GM13977 (cell line): ENCODE results near the gene HHAT.

Experiments
- DNase-seq: peaks from one replicate; pipeline ENCODE4 v3.0.0; 2012; ENCODE audit warnings: low spot score
- in situ Hi-C: fragments of 300-500 bp; cut with MboI; formaldehyde crosslinking; loops from one replicate; pipeline ENCODE4 v1.12.0; 2022; ENCODE audit warnings: low sequenced_read_pairs, low pct_unique_long_range_greater_than_20kb, mixed read lengths, inconsistent platforms; ENCODE audit not compliant: unreplicated experiment
- TF ChIP-seq, protein P1 (sequence below): IDR thresholded peaks from 2 replicates; pipeline ENCODE4 v1.5.1; 2012; ENCODE audit warnings: mild to moderate bottlenecking, control low read depth; ENCODE audit not compliant: insufficient read depth; ENCODE audit errors: extremely low read depth, missing control alignments

Gene HHAT

GRCh38 chr1:210335001-210335400, 6.3 kb downstream of the HHAT start:
- DNase-seq = no peak
- TF ChIP-seq, protein P1, sequence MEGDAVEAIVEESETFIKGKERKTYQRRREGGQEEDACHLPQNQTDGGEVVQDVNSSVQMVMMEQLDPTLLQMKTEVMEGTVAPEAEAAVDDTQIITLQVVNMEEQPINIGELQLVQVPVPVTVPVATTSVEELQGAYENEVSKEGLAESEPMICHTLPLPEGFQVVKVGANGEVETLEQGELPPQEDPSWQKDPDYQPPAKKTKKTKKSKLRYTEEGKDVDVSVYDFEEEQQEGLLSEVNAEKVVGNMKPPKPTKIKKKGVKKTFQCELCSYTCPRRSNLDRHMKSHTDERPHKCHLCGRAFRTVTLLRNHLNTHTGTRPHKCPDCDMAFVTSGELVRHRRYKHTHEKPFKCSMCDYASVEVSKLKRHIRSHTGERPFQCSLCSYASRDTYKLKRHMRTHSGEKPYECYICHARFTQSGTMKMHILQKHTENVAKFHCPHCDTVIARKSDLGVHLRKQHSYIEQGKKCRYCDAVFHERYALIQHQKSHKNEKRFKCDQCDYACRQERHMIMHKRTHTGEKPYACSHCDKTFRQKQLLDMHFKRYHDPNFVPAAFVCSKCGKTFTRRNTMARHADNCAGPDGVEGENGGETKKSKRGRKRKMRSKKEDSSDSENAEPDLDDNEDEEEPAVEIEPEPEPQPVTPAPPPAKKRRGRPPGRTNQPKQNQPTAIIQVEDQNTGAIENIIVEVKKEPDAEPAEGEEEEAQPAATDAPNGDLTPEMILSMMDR = no peak
- in situ Hi-C loops = no loop called here

DNA sequence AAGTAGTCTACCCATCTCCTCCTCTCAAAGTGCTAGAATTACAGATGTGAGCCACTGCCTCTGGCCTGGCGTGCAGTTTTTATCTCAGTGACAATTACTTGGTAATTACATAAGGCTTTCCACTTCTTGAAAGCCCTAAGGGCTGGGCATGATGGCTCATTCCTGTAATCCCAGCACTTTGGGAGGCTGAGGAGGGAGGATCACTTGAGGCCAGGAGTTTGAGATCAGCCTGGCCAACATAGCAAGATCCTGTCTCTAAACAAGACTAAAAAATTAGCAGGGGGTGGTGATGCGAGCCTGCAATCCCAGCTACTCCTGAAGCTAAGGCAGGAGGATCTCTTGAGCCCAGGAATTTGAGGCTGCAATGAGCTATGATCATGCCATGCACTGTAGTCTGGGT, 7.7 kb downstream of the HHAT start:
- no peak for DNase-seq
- TF ChIP-seq, protein P1 = no peak
- in situ Hi-C loops = no loop called here

GRCh38 chr1:210339500-210339899, 10.8 kb downstream of the HHAT start:
- in situ Hi-C loops = no loop called here
- no peak for DNase-seq
- TF ChIP-seq, protein P1 = no peak

DNA sequence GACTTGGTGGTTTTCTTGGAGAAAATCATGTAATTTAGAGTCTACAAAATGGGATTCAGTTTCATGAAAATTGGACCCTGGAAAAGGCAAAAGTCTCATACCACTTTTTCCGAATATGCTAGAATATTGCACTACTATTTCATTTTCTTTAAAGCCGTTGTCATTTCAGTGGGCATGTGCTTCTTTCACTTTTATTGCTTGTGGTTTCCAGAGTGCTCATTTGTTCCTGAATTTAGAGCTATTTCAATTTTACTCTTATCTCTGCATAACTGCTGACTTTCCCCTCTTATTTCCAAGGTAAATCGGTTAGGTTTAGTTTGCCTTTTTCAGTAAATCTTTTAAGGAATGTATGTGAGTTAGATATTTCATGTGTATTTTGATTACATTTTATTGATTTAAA, 11.6 kb downstream of the HHAT start:
- DNase-seq = no peak
- TF ChIP-seq, protein P1 = no peak
- in situ Hi-C loops = no loop called here

- in situ Hi-C loops = no loop called here
- TF ChIP-seq, protein P1 = no peak
- DNase-seq = no peak
Observed at GRCh38 chr1:210340841-210341240, 12.1 kb downstream of the HHAT start.

DNA sequence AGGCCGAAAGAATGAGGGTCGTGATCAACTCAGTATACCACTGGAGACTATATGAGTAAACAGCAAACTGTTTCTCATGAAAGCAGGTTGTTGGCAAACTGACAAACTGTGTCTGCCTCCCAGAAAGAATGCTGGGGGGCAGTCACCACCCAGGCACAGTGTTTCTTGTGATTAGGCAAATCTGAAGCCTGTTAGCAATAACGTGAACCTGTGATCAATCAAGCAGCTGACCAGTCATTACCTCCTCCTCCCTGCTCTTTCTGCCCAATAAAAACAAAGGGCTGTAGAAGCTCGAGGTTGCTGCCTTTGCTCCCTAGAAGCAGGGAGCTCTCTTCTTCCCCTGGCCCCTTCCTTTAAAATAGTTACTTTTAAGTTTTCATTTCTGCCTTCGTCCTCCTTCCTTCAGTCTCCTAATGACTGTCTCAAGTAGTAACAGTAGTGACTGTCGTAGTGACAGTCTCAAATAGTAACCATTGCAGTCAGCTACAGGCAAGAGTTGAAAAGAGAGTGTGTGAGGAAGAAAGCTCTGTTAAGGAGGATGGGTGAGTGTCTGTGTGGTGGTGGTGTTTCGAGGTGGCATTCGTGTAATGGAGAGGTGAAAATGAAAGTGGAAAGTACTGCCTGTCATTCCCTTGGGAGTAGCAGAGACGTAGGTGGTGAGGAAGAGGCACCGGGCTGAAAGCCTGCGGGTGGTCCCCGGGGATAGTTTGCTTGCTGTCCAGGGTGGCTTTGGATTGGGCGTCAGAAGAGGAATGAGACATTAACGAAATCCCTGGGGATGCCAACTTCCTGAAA, 14.5 kb downstream of the HHAT start:
- in situ Hi-C loops = no loop called here
- TF ChIP-seq, protein P1 = no peak

More for the DNA sequence above, 14.5 kb downstream of the HHAT start:
- no peak for DNase-seq
